Fibroblast of lung (primary cell): ENCODE measurements around the gene INHA.

Experiments
- CTCF ChIP-seq, 2 donors: IDR thresholded peaks in 1 of 2; conservative IDR thresholded peaks in 1 of 2; 1 replicate in 1 of 2; 2 replicates in 1 of 2; pipeline ENCODE4 v1.5.1; 2011 to 2012; ENCODE audit warnings: low read length in 2 of 2, control low read depth in 1 of 2, inconsistent platforms in 1 of 2, low read depth in 1 of 2, mild to moderate bottlenecking in 1 of 2
- EZH2 ChIP-seq: IDR thresholded peaks from 2 replicates; pipeline ENCODE4 v1.5.1; 2012; ENCODE audit warnings: low read length, control low read depth, mild to moderate bottlenecking; ENCODE audit errors: missing control alignments

- no peak for TF ChIP-seq CTCF (conservative IDR thresholded peaks at IDR 0.05 in 1 of 2, IDR thresholded peaks at IDR 0.05 in 1 of 2; ENCODE audit: low read depth in 1 of 2, low read length in 2 of 2)
- no peak for TF ChIP-seq EZH2
Measured at GRCh38 chr2:219545295-219545942, 26.7 kb upstream of the INHA start.
